H1 (cell line): ENCODE data around the gene FRY. TPM values are rescaled to one million over a fixed set of nuclear protein-coding genes. Genes with fewer than 3 reads are reported as not detected.
A peak's percentile ranks its signal among the peaks of the same experiment; 100 is the strongest.

ENCODE experiments used
- ATF3 ChIP-seq: IDR thresholded peaks from 2 replicates; pipeline ENCODE4 v1.6.1; 2011; ENCODE audit warnings: low read depth, mild to moderate bottlenecking, low read length; ENCODE audit not compliant: insufficient read depth
- CHD7 ChIP-seq: fragments of 300-600 bp; sonication (generic); IDR thresholded peaks from 2 replicates; pipeline ENCODE4 v1.7.1; 2012; ENCODE audit warnings: low read length, moderate library complexity, mild to moderate bottlenecking, inconsistent platforms; ENCODE audit not compliant: insufficient replicate concordance
- CTCF ChIP-seq, 3 experiments: IDR thresholded peaks; 1 replicate in 2 of 3; 2 replicates in 1 of 3; pipeline versions ENCODE4 v1.5.1 to v1.6.1; 2011; ENCODE audit warnings: low read length in 3 of 3, mild to moderate bottlenecking in 3 of 3, inconsistent platforms in 2 of 3, low read depth in 1 of 3, moderate library complexity in 1 of 3; ENCODE audit not compliant: insufficient read depth in 1 of 3; ENCODE audit errors: control extremely low read depth in 1 of 3
- RFX5 ChIP-seq: IDR thresholded peaks from 2 replicates; pipeline ENCODE4 v1.6.1; 2011; ENCODE audit warnings: low read depth, low read length, improper control_type of control experiment, borderline replicate concordance
- RNF2 ChIP-seq: fragments of 200-900, 300-1000 bp; sonication (generic); IDR thresholded peaks from 2 replicates; pipeline ENCODE4 v1.7.1; 2016; ENCODE audit warnings: borderline replicate concordance, low read depth, mild to moderate bottlenecking, antibody characterized with exemption, low read length; ENCODE audit not compliant: poor library complexity, severe bottlenecking; ENCODE audit errors: missing control alignments
- SP4 ChIP-seq: IDR thresholded peaks from 2 replicates; pipeline ENCODE4 v1.6.1; 2012; ENCODE audit warnings: low read length, inconsistent platforms
- polyA plus RNA-seq, 7 experiments: library from polyadenylated mRNA; depleted of rRNA in 3 of 7; stranded (reverse) in 5 of 7; unstranded in 2 of 7; fragments of >200 nt in 5 of 7; fragments of 200-250 nt in 2 of 7; gene quantifications; 1 replicate in 5 of 7; 2 replicates in 1 of 7; 4 replicates in 1 of 7; pipeline versions ENCODE4 v1.2.1 to v1.2.3, GENCODE V29; 2011 to 2013; ENCODE audit warnings: missing spikeins in 2 of 7, mixed read lengths in 2 of 7
- total RNA-seq: library from RNA; stranded (reverse); fragmentation: NEBNext Ultra II Directional; extraction: Animal tissue kit (Norgen Biotek cat#: 25700); gene quantifications from 2 replicates; pipeline ENCODE4 v1.2.1, GENCODE V29; 2021

The FRY gene
- total and polyA plus RNA-seq, 2 of the 8 experiments (the other 6 are each of a cell fraction or from before 2014, with no cell fraction given), result 4.3 to 9.2 TPM

GRCh38 chr13:32045982-32046785 is 14.6 kb downstream of the FRY start (continued):
- TF ChIP-seq CHD7, result no peak
- TF ChIP-seq ATF3, result peak; percentile 56; the same call in 1 of the 2 replicates
- no peak for TF ChIP-seq RNF2
- no peak for TF ChIP-seq RFX5
- TF ChIP-seq SP4, result no peak
- no peak for TF ChIP-seq CTCF (IDR thresholded peaks at IDR 0.05; ENCODE audit: control extremely low read depth in 1 of 3, insufficient read depth in 1 of 3, low read depth in 1 of 3, low read length in 3 of 3)
